22Rv1 (cell line): ENCODE measurements around the gene TARBP2.

Experiments
- H3K27ac ChIP-seq: fragments of 450-650 bp; 2 replicates; pipeline ENCODE4 v1.5.1; 2017
- ZFX ChIP-seq: fragments of 450-650 bp; IDR thresholded peaks from 2 replicates; pipeline ENCODE4 v1.6.1; 2017; ENCODE audit warnings: antibody characterized with exemption, borderline replicate concordance
- TF ChIP-seq, protein P1 (sequence below): fragments of 450-650 bp; IDR thresholded peaks from 2 replicates; pipeline ENCODE4 v1.5.1; 2017; ENCODE audit warnings: mild to moderate bottlenecking

Gene TARBP2

DNA sequence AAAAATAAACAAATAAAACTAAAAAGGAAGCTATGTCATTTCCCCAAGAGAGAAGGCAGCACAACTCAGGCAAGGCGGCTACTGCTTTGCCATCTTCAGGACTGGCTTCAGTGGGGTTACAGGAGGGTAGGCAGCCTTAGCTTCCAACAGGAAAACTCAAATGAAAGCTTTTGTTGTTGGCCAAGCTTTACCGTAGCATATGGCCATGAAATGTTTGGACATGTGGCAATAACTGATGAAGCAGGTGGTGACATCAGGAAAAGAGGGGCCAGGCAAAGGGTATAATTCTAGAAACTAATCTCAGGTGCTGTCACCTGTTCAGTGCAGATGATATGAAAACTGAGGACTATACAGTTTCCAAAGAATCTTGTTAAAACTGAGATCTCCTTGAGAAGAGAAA is 29.0 kb downstream of the TARBP2 start:
- TF ChIP-seq ZFX = no peak
- TF ChIP-seq, protein P1, sequence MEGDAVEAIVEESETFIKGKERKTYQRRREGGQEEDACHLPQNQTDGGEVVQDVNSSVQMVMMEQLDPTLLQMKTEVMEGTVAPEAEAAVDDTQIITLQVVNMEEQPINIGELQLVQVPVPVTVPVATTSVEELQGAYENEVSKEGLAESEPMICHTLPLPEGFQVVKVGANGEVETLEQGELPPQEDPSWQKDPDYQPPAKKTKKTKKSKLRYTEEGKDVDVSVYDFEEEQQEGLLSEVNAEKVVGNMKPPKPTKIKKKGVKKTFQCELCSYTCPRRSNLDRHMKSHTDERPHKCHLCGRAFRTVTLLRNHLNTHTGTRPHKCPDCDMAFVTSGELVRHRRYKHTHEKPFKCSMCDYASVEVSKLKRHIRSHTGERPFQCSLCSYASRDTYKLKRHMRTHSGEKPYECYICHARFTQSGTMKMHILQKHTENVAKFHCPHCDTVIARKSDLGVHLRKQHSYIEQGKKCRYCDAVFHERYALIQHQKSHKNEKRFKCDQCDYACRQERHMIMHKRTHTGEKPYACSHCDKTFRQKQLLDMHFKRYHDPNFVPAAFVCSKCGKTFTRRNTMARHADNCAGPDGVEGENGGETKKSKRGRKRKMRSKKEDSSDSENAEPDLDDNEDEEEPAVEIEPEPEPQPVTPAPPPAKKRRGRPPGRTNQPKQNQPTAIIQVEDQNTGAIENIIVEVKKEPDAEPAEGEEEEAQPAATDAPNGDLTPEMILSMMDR = no peak
- no peak overlapping the region for H3K27ac ChIP-seq

DNA sequence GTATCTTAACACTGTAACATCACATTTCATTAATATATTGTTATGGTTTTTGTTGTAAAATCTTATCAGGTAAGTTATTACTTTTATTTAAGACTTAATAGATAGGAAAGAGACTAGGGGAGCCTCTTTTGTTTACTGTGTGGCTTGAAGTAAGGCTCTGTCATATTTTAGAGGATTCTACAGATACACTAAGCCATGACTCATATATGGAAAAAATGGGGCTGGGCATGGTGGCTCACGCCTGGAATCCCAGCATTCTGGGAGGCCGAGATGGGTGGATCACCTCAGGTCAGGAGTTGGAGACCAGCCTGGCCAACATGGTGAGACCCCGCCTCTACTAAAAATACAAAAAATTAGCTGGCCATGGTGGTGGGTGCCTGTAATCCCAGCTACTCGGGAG is 29.8 kb downstream of the TARBP2 start:
- no peak overlapping the region for H3K27ac ChIP-seq
- no peak for TF ChIP-seq ZFX
- TF ChIP-seq, protein P1 = no peak

DNA sequence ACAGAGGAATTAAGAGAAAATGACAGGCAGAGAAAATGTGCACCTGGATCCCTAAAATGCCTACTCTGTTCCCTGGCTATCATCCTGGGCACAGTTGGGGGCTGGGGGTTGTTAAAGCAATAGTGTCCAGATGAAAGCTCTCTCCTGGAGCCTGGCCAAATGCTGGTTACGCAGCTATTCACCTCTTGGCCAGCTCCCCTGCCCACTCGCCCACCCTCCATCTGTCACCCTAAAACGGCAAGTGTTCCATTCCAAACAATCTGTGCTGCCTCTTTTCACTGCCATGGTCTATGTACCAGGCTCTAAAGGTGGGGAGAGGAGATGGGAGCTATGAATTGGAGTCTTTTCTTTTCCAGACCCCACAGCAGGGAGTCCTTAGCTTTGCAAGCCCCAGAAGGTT is 30.9 kb downstream of the TARBP2 start:
- no peak overlapping the region for H3K27ac ChIP-seq
- TF ChIP-seq, protein P1 = no peak
- no peak for TF ChIP-seq ZFX

DNA sequence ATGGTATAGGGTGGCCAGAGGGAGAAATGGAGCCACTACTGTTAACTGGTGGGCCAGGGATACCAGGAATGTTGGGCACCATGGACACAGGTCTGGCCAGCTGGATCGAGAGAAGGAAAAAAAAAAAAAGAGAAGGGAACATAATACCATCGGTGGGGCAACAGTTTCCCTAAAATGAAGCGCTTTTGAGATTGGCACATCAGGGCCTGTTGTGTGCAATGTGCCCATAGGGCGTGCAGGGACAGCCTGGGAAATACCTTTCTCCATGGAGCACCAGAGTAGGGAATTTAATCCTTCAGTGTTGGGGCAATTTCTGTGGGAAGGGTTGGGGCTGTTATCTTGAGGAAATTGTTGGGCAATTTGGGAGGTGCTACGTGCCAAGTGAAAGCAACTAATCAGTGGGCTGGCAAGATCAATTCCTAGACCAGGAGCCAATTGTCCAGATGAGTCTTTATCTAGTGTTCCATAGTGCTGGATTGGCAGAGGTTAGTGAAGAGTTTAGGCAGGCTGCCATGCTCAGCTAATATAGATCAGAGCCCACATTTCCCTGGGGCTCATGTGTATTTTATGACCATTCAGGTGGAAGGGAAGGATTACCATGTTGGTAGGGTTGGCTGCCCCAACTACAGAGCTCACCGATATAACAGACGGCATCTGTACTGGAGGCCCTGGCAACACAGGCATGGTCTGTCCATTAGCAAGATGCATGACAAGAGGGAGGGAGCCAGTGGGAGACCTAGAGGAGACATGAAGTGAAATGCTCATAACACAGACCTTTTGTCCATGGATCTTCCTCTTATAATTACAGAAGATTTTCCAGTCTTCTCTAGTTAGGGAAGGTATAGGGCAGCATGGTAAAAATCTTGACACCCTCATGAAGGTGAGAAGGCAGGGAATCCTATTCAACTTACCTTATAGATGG is 31.7 kb downstream of the TARBP2 start:
- no peak overlapping the region for H3K27ac ChIP-seq
- TF ChIP-seq ZFX = no peak
- TF ChIP-seq, protein P1 = no peak

DNA sequence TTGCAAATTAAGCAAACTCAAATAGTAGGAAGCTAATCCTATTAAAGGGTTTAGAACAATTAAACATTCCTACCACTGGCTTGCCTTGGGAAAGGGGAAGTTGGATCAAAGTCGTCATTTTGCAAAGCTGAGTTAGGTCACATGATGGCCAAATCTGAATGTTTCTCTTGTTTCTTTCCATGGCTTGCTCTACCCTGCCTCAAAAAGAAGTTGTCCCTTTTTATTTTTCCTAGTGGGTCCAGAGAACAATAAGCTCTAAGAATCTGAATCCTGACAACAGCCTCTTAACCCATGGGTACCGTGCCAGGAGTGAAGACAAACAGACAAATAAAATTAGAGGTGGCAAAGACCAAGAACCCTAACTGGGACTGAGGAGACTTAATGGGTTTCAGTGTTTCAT is 32.4 kb downstream of the TARBP2 start:
- H3K27ac ChIP-seq = no peak overlapping the region

DNA sequence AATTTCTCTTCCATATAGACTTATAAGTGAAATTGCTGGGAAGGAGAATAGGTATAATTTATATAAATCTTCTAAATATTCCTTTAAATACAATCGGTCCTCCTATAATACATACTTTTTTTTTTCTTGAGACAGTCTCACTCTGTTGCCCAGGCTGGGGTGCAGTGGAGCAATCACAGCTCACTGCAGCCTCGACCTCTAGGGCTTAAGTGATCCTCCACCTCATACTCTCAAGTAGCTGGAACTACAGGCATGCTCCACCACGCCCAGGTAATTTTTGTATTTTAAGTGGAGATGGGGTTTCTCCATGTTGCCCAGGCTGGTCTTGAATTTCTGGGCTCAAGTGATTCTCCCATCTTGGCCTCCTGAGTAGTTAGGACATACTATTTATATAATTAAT is 35.9 kb downstream of the TARBP2 start:
- no peak overlapping the region for H3K27ac ChIP-seq
- TF ChIP-seq, protein P1 = no peak
- TF ChIP-seq ZFX = no peak

More for the DNA sequence above, 32.4 kb downstream of the TARBP2 start:
- no peak for TF ChIP-seq ZFX
- TF ChIP-seq, protein P1 = no peak

DNA sequence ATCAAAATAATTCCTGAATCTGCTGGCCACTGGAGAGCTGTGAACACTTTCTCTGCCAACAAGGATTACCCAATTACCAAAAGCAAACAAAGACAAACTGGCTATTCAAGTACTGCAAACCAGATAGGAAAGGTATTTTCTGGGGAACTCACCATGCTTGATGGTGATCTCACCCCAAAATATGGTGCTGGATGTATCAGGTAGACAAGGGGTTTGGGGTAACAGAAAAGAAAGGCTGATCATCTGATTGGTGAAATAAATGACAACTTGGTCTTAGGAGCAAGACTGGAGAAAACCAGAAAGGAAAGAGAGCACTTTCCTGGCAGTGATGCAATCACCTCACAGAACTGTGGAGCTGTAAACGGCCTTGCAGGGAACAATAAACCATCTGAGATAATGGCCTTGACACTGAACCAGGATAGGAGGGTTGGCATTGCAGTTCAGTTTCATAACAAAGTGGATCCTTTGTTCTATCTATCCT is 37.2 kb downstream of the TARBP2 start:
- no peak for TF ChIP-seq ZFX
- TF ChIP-seq, protein P1 = no peak

More for the DNA sequence above, 37.2 kb downstream of the TARBP2 start:
- H3K27ac ChIP-seq = peak overlapping the region; percentile 83
